ENCODE results near the gene NMBR. TPM values are rescaled to one million over a fixed set of nuclear protein-coding genes. Genes with fewer than 3 reads are reported as not detected.
A peak's percentile ranks its signal among the peaks of the same experiment; 100 is the strongest.

The NMBR gene
- total RNA-seq (not detected), polyA plus RNA-seq (ENCODE audit: insufficient read depth, low read depth, low replicate concordance) (not detected)
- long read RNA-seq, donor 1, result 0 reads
- long read RNA-seq, donor 2, result 0 reads
- long read RNA-seq, donor 3, result 0 reads
- long read RNA-seq, donor 4, result 0 reads
- long read RNA-seq, donor 5, result 0 reads
- long read RNA-seq, donor 6, result 0 reads
- long read RNA-seq, donor 7, result 0 reads
- long read RNA-seq, donor 8, partial matches to known transcripts, result 118 of 118 reads
- long read RNA-seq, donor 8, other reads (novel, unspliced or antisense), result 0 of 118 reads
- long read RNA-seq, donor 9, result 0 reads
- long read RNA-seq, donor 10, result 0 reads

GRCh38 chr6:142146828-142147662 is at the start of gene NMBR, which contains the start of gene VTA1:
NMBR (minus strand) TSS chr6:142147122; CDS start chr6:142088658, 58,464 bp downstream.
VTA1 (plus strand) TSS chr6:142147263; CDS start chr6:142147288, 25 bp downstream.
- H3K4me3 ChIP-seq (ENCODE audit: low read length in 3 of 3), result peak within 1 kb of the TSS; percentile 80 to 90 (median 88)
- H3K4me1 ChIP-seq (ENCODE audit: control insufficient read depth in 2 of 3, insufficient read depth in 2 of 3, low read depth in 1 of 3, low read length in 3 of 3), result peaks cover 0 to 4% (median 4%) of the 10 kb centered on the region in 3 donors
- no peaks in the 10 kb centered on the region for H3K9me3 ChIP-seq (ENCODE audit: control insufficient read depth in 2 of 3, insufficient read depth in 1 of 3, low read length in 3 of 3)
- H3K36me3 ChIP-seq (ENCODE audit: control insufficient read depth in 2 of 3, insufficient read depth in 3 of 3, low read length in 3 of 3), result no peaks in the 10 kb centered on the region
- intact Hi-C loops (cut with DNase I), result no loop called here
- peak within 1 kb of the TSS; percentile 5 to 15 for H3K27ac ChIP-seq (ENCODE audit: low read depth in 2 of 2, low read length in 2 of 2)
- peak; percentile 89 for TF ChIP-seq CTCF (IDR thresholded peaks at IDR 0.05; ENCODE audit: borderline replicate concordance, extremely low read depth, insufficient read depth)
- no peaks in the 10 kb centered on the region for H3K27me3 ChIP-seq (ENCODE audit: control insufficient read depth, insufficient read depth, low read length)
- FAIRE-seq (peak; percentile 94), DNase-seq (peak; percentile 98 to 100 (median 98))
- peak within 1 kb of the TSS; percentile 72 to 77 (median 74) for H3K9ac ChIP-seq (ENCODE audit: low read length in 3 of 3)

GRCh38 chr6:142195862-142196541 is 49.1 kb upstream of the NMBR start:
- FAIRE-seq, result no peak

GRCh38 chr6:142193621-142194020 is 46.7 kb upstream of the NMBR start:
- Histone ChIP-seq H3K9ac (ENCODE audit: low read length in 3 of 3) (no peak overlapping the region), H3K27ac (ENCODE audit: low read depth in 2 of 2, low read length in 2 of 2) (no peak overlapping the region)
- no peak for FAIRE-seq

More at GRCh38 chr6:142195862-142196541, 49.1 kb upstream of the NMBR start:
- DNase-seq, result no peak
- peaks cover 0 to 2% (median 2%) of the 10 kb centered on the region in 3 donors for H3K36me3 ChIP-seq (ENCODE audit: control insufficient read depth in 2 of 3, insufficient read depth in 3 of 3, low read length in 3 of 3)
- H3K9ac ChIP-seq (ENCODE audit: low read length in 3 of 3), result no peak overlapping the region
- intact Hi-C loops (cut with DNase I), result no loop called here
- TF ChIP-seq CTCF (IDR thresholded peaks at IDR 0.05; ENCODE audit: borderline replicate concordance, extremely low read depth, insufficient read depth), result no peak
- no peak overlapping the region for H3K4me3 ChIP-seq (ENCODE audit: low read length in 3 of 3)
- no peak overlapping the region for H3K27ac ChIP-seq (ENCODE audit: low read depth in 2 of 2, low read length in 2 of 2)
- no peaks in the 10 kb centered on the region for H3K4me1 ChIP-seq (ENCODE audit: control insufficient read depth in 2 of 3, insufficient read depth in 2 of 3, low read depth in 1 of 3, low read length in 3 of 3)
- H3K9me3 ChIP-seq (ENCODE audit: control insufficient read depth in 2 of 3, insufficient read depth in 1 of 3, low read length in 3 of 3), result no peaks in the 10 kb centered on the region
- no peaks in the 10 kb centered on the region for H3K27me3 ChIP-seq (ENCODE audit: control insufficient read depth, insufficient read depth, low read length)

More at GRCh38 chr6:142193621-142194020, 46.7 kb upstream of the NMBR start:
- TF ChIP-seq CTCF (IDR thresholded peaks at IDR 0.05; ENCODE audit: borderline replicate concordance, extremely low read depth, insufficient read depth), result no peak
- Histone ChIP-seq H3K4me1 (ENCODE audit: control insufficient read depth in 2 of 3, insufficient read depth in 2 of 3, low read depth in 1 of 3, low read length in 3 of 3) (no peaks in the 10 kb centered on the region), H3K36me3 (ENCODE audit: control insufficient read depth in 2 of 3, insufficient read depth in 3 of 3, low read length in 3 of 3) (peaks cover 0 to 2% (median 0%) of the 10 kb centered on the region in 3 donors), H3K9me3 (ENCODE audit: control insufficient read depth in 2 of 3, insufficient read depth in 1 of 3, low read length in 3 of 3) (no peaks in the 10 kb centered on the region), H3K27me3 (ENCODE audit: control insufficient read depth, insufficient read depth, low read length) (no peaks in the 10 kb centered on the region), H3K4me3 (ENCODE audit: low read length in 3 of 3) (no peak overlapping the region)
- DNase-seq, result no peak
- intact Hi-C loops (cut with DNase I), result no loop called here
